Small intestine (tissue), 7 donors: ENCODE measurements around the gene PRKG2. TPM values are rescaled to one million over a fixed set of nuclear protein-coding genes. Genes with fewer than 3 reads are reported as not detected.

Source experiments
- DNase-seq, 2 donors: peaks; one replicate each; pipeline versions ENCODE4 v3.0.0 to v3.0.0-alpha.2; 2013
- FAIRE-seq: peaks from 2 replicates; lab custom pipeline; 2012; peaks lifted over from hg19 to GRCh38; lab: Jason Lieb, UNC
- H3K27ac ChIP-seq, 3 donors: one replicate each; pipeline ENCODE4 v1.5.1; 2013; ENCODE audit warnings: low read length in 2 of 3, mild to moderate bottlenecking in 2 of 3, control low read depth in 1 of 3, inconsistent platforms in 1 of 3, low read depth in 1 of 3, moderate library complexity in 1 of 3
- H3K27me3 ChIP-seq, 3 donors: one replicate each; pipeline ENCODE4 v1.6.1; 2013; ENCODE audit warnings: low read length in 3 of 3, inconsistent platforms in 1 of 3; ENCODE audit not compliant: control insufficient read depth in 3 of 3, insufficient read depth in 3 of 3
- H3K36me3 ChIP-seq, 3 donors: one replicate each; pipeline ENCODE4 v1.6.1; 2013; ENCODE audit warnings: low read length in 3 of 3, inconsistent platforms in 1 of 3, low read depth in 1 of 3, mild to moderate bottlenecking in 1 of 3, moderate library complexity in 1 of 3; ENCODE audit not compliant: control insufficient read depth in 3 of 3, insufficient read depth in 2 of 3
- H3K4me1 ChIP-seq, 3 donors: one replicate each; pipeline ENCODE4 v1.6.1; 2013; ENCODE audit warnings: low read length in 2 of 3, inconsistent platforms in 1 of 3, low read depth in 1 of 3, mild to moderate bottlenecking in 1 of 3, moderate library complexity in 1 of 3; ENCODE audit not compliant: control insufficient read depth in 3 of 3, insufficient read depth in 2 of 3
- H3K4me3 ChIP-seq, 3 donors: one replicate each; pipeline ENCODE4 v1.5.1; 2013; ENCODE audit warnings: low read length in 3 of 3, control low read depth in 1 of 3, inconsistent platforms in 1 of 3, low read depth in 1 of 3, mild to moderate bottlenecking in 1 of 3, moderate library complexity in 1 of 3
- H3K9me3 ChIP-seq, 2 donors: one replicate each; pipeline ENCODE4 v1.6.1; 2013; ENCODE audit warnings: low read depth in 1 of 2, low read length in 1 of 2; ENCODE audit not compliant: control insufficient read depth in 2 of 2, insufficient read depth in 1 of 2
- WGBS, 3 donors: extraction: QIAGEN DNeasy Blood & Tissue Kit; methylation state at CpG; one replicate each; pipeline ENCODE4 v1.1.7; 2013; 5-methylcytosine and 5-hydroxymethylcytosine counted together
- polyA plus RNA-seq, 4 donors: library from polyadenylated mRNA; stranded (reverse) in 3 of 4; unstranded in 1 of 4; fragments of 200-250 nt in 3 of 4; fragments of 120-200 nt in 1 of 4; gene quantifications; one replicate each; pipeline versions ENCODE4 v1.2.1 to v1.2.3, GENCODE V29; 2013
- donor health status: healthy with polysubstance abuse.
- donor health status: control.
- donor health status: control.
- donor health status: Bipolar disorder and iron deficiency.
- donor health status: healthy.

Gene PRKG2
- polyA plus RNA-seq, 4 donors = 2.1 to 82.5 (median 20.1) TPM

GRCh38 chr4:81255524-81255923, 40.5 kb upstream of the PRKG2 start:
- Histone ChIP-seq H3K36me3 (no peaks in the 10 kb centered on the region), H3K27ac (peak overlapping the region in 1 of 3 donors; percentile 3), H3K27me3 (no peaks in the 10 kb centered on the region), H3K4me3 (no peak overlapping the region), H3K9me3 (no peaks in the 10 kb centered on the region), H3K4me1 (peaks cover 0 to 34% (median 0%) of the 10 kb centered on the region in 3 donors)
- WGBS, 3 donors = 93 to 95% (median 94%) methylated on average over 1 of the region's 1 CpG
- no peak for DNase-seq
- FAIRE-seq = no peak

GRCh38 chr4:81250430-81250829, 35.4 kb upstream of the PRKG2 start:
- 70 to 90% (median 77%) methylated on average over 1 of the region's 1 CpG for WGBS, 3 donors
- Histone ChIP-seq H3K36me3 (no peaks in the 10 kb centered on the region), H3K27ac (no peak overlapping the region), H3K4me3 (no peak overlapping the region), H3K4me1 (no peaks in the 10 kb centered on the region), H3K9me3 (no peaks in the 10 kb centered on the region), H3K27me3 (no peaks in the 10 kb centered on the region)
- FAIRE-seq (no peak), DNase-seq (no peak)

GRCh38 chr4:81245218-81246009, 30.4 kb upstream of the PRKG2 start:
- H3K4me3 ChIP-seq = no peak overlapping the region
- no peaks in the 10 kb centered on the region for H3K27me3 ChIP-seq
- no peaks in the 10 kb centered on the region for H3K9me3 ChIP-seq
- no peaks in the 10 kb centered on the region for H3K36me3 ChIP-seq
- no peaks in the 10 kb centered on the region for H3K4me1 ChIP-seq
- DNase-seq = no peak
- 84 to 89% (median 89%) methylated on average over 3 of the region's 3 CpGs for WGBS, 3 donors
- H3K27ac ChIP-seq = no peak overlapping the region
- FAIRE-seq = no peak

GRCh38 chr4:81237791-81238190, 22.8 kb upstream of the PRKG2 start:
- peaks cover 0 to 3% of the 10 kb centered on the region in 2 donors for H3K9me3 ChIP-seq
- H3K27me3 ChIP-seq = no peaks in the 10 kb centered on the region
- no peak overlapping the region for H3K27ac ChIP-seq
- no peaks in the 10 kb centered on the region for H3K36me3 ChIP-seq
- no peak overlapping the region for H3K4me3 ChIP-seq
- H3K4me1 ChIP-seq = no peaks in the 10 kb centered on the region
- no peak for FAIRE-seq
- DNase-seq = no peak

GRCh38 chr4:81235982-81236749, 21.1 kb upstream of the PRKG2 start:
- FAIRE-seq = no peak
- no peaks in the 10 kb centered on the region for H3K4me1 ChIP-seq
- WGBS, 3 donors = 85 to 88% (median 85%) methylated on average over 23 of the region's 23 CpGs
- H3K27me3 ChIP-seq = no peaks in the 10 kb centered on the region
- no peak overlapping the region for H3K4me3 ChIP-seq
- no peak for DNase-seq
- H3K27ac ChIP-seq = no peak overlapping the region
- no peaks in the 10 kb centered on the region for H3K36me3 ChIP-seq
- H3K9me3 ChIP-seq = peaks cover 0 to 14% of the 10 kb centered on the region in 2 donors

- WGBS, 3 donors = 67 to 81% (median 77%) methylated on average over 6 of the region's 6 CpGs
- H3K4me1 ChIP-seq = no peaks in the 10 kb centered on the region
- no peaks in the 10 kb centered on the region for H3K27me3 ChIP-seq
- no peak overlapping the region for H3K27ac ChIP-seq
- no peaks in the 10 kb centered on the region for H3K36me3 ChIP-seq
- DNase-seq = no peak
- no peak for FAIRE-seq
- no peak overlapping the region for H3K4me3 ChIP-seq
- peaks cover 0 to 20% of the 10 kb centered on the region in 2 donors for H3K9me3 ChIP-seq
These were observed 12.9 kb upstream of the PRKG2 start for GRCh38 chr4:81227968-81228367.

GRCh38 chr4:81227138-81227537, 12.1 kb upstream of the PRKG2 start:
- Histone ChIP-seq H3K27ac (no peak overlapping the region), H3K4me1 (no peaks in the 10 kb centered on the region), H3K27me3 (no peaks in the 10 kb centered on the region), H3K36me3 (no peaks in the 10 kb centered on the region), H3K9me3 (peaks cover 0 to 22% of the 10 kb centered on the region in 2 donors), H3K4me3 (no peak overlapping the region)
- FAIRE-seq (no peak), DNase-seq (no peak)
- WGBS, 3 donors = 56 to 75% (median 62%) methylated on average over 4 of the region's 4 CpGs

- no peaks in the 10 kb centered on the region for H3K27me3 ChIP-seq
- FAIRE-seq = no peak
- no peak overlapping the region for H3K27ac ChIP-seq
- H3K4me1 ChIP-seq = peaks cover under 1 to 8% (median 4%) of the 10 kb centered on the region in 3 donors
- 37 to 53% (median 51%) methylated on average over 2 of the region's 2 CpGs for WGBS, 3 donors
- H3K4me3 ChIP-seq = no peak overlapping the region
- H3K36me3 ChIP-seq = no peaks in the 10 kb centered on the region
- no peak for DNase-seq
- H3K9me3 ChIP-seq = peaks cover 0 to 10% of the 10 kb centered on the region in 2 donors
These were observed 10.2 kb upstream of the PRKG2 start for GRCh38 chr4:81225252-81225651.
